A673 (cell line): ENCODE measurements around the gene TREM1.

Experiments
- CTCF ChIP-seq: fragments of 300-800, 200-600 bp; sonication (generic); conservative IDR thresholded peaks from 2 replicates; pipeline ENCODE4 v1.5.1; 2017; ENCODE audit warnings: low read depth, mild to moderate bottlenecking, antibody characterized with exemption, low read length, moderate library complexity, mixed read lengths
- EZH2 ChIP-seq: fragments of 200-600 bp; sonication (generic); IDR thresholded peaks from 2 replicates; pipeline ENCODE4 v1.6.1; 2017; ENCODE audit warnings: borderline replicate concordance, low read depth, mild to moderate bottlenecking, mixed read lengths, antibody characterized with exemption, low read length; ENCODE audit not compliant: poor library complexity, severe bottlenecking

DNA sequence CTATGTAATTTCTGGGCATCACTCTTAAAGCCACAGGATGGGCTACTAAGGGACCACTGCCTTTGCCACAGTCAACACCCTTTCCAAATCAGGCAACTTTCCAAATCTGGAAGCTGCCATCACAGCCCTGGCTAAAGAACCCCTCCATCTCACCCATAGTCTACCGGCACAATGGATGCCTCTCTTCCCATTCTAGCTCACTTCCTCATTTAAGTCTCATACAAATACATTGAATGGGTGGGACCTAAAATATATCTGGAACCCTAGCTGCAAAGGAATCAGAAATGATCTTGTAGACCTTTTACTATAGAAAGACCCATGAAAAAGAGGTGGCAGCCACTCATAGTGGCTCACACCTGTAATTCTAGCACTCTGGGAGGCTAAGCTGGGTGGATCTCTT, 61.7 kb downstream of the TREM1 start:
- TF ChIP-seq CTCF (no peak), EZH2 (no peak)
